ENCODE measurements around the gene CEP68.

Gene CEP68

DNA sequence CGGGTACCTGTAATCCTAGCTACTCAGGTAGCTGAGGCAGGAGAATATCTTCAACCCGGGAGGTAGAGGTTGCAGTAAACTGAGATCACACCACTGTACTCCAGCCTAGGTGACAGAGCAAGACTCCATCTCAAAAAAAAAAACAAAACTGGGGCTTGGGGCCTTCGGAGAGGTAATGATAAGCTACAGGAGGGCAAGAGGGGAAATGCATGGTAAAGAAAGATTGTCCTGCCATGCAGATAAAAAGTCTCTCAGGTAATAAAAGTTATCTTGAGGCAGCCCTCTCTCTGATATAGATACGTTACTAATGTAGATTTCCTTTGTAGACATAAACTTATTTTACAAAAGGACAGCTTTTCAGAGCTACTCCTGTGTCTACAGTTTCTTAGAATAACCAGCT, 77.4 kb downstream of the CEP68 start:
- no peak for DNase-seq

DNA sequence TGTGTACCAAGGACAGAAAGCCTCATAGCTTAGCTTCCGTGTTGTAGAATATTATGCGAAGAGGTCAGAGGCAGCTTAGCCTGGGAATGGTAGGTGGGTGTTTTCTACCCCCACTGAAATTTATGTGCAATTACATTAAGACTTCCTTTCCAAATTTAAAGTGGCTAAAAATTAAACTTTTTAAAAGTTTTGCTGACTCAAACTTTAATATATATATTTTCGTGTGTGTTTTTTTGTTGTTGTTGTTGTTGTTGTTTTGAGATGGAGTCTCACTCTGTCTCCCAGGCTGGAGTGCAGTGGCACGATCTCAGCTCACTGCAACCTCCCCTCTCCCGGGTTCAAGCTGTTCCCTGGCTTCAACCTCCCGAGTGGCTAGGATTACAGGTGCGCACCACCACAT, 77.9 kb downstream of the CEP68 start:
- DNase-seq = no peak

DNA sequence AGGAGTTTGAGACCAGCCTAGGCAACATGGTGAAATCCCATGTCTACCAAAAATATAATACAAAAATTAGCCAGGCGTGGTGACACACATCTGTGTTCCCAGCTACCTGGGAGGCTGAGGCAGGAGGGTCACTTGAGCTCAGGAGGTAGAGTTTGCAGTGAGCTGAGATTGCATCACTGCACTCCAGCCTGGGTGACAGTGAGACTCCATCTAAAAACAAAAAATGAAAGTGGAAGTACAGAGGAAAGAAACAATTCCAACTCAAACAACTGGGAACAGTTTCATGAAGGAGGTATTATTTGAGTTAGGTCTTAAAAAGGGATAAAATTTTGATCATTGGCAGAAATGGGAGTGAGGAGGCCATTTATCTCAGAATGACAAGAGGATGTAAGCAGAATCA, 80.0 kb downstream of the CEP68 start:
- DNase-seq = no peak
